ENCODE data around the gene HFE. TPM values are rescaled to one million over a fixed set of nuclear protein-coding genes. Genes with fewer than 3 reads are reported as not detected.

Gene HFE
- total RNA-seq, 6 donors from 2014 or later: 3.8 to 26.2 (median 8.5) TPM

- TF ChIP-seq CTCF (IDR thresholded peaks at IDR 0.05) (no peak), POLR2A (IDR thresholded peaks at IDR 0.05) (no peak), EP300 (IDR thresholded peaks at IDR 0.05) (no peak), POLR2AphosphoS5 (IDR thresholded peaks at IDR 0.05) (no peak)
- H3K27ac ChIP-seq: peak overlapping the region; percentile 92 to 96 (median 94)
- no peak for DNase-seq
Measured at GRCh38 chr6:26053992-26054780, 33.0 kb upstream of the HFE start.

DNA sequence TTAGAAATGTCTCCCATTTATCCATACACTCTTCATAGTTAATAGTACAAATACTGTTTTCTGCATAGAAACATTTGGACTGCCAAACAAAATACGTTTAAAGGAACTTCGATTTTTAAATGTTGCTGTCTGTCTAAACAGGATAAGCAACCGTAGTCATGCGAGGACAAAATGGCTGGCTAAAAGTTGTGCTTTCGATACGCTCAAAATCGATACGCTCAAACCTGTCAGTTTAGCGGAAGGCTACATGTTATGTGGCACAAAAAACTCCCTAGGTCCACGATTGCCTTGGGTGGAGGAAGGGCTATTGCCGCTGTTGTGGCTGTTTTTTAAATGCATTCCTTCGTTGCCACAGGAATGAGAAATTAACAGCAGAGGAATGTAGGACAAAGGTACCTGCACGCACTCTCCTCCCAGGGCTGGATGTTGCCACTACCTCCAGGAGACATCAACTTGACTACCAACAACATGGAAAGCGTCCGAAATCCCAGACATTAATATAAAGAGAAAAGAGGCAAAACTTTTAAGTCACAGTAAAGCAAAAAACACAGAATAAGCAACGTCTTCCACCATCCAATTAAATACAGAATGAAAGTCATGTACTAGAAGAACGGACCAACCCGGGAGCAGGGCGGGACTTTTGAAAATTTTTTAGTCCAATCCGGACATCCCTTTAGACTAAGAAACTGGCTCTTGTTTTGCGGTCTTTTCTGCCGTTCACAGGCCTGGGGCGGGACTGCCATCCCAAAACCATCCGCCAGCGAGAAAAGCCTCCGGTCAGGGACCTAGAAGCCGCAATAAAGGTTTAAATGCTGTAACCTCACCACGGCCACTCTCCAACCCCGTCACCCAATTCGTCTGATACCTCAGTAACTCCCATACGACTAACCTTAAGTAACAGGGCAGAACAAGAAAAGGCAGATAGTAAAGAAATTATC, 32.2 kb upstream of the HFE start:
- TF ChIP-seq CTCF (IDR thresholded peaks at IDR 0.05): peak in 5 of 6 experiments; percentile 34 to 43 (median 38)
- peak in 1 of 4 donors; percentile 45 for TF ChIP-seq EP300 (IDR thresholded peaks at IDR 0.05)
- TF ChIP-seq POLR2A (IDR thresholded peaks at IDR 0.05): peak in 3 of 4 donors; percentile 26 to 60 (median 33)
- peak; percentile 46 to 58 for TF ChIP-seq POLR2AphosphoS5 (IDR thresholded peaks at IDR 0.05)
- H3K27ac ChIP-seq: peak overlapping the region; percentile 92 to 96 (median 94)
- H3K4me1 ChIP-seq: peaks cover 0 to 15% (median 8%) of the 10 kb centered on the region in 4 donors
- 0% methylated on average over 31 of the region's 31 CpGs for WGBS, 2 donors
- H3K4me3 ChIP-seq: peak overlapping the region; percentile 61 to 72 (median 70)
- no peaks in the 10 kb centered on the region for H3K9me3 ChIP-seq
- no peaks in the 10 kb centered on the region for H3K36me3 ChIP-seq
- no peaks in the 10 kb centered on the region for H3K27me3 ChIP-seq
- ATAC-seq (ENCODE audit: low FRiP score in 2 of 2) (peak; percentile 93 to 94), DNase-seq (peak in 1 of 2 donors; percentile 95)

More at GRCh38 chr6:26053992-26054780, 33.0 kb upstream of the HFE start:
- Histone ChIP-seq H3K4me1 (peaks cover 0 to 15% (median 8%) of the 10 kb centered on the region in 4 donors), H3K27me3 (no peaks in the 10 kb centered on the region), H3K4me3 (peak overlapping the region; percentile 61 to 72 (median 70)), H3K9me3 (no peaks in the 10 kb centered on the region), H3K36me3 (no peaks in the 10 kb centered on the region)
- no peak for ATAC-seq (ENCODE audit: low FRiP score in 2 of 2)
- WGBS, 2 donors: 8 to 13% methylated on average over 8 of the region's 8 CpGs

- WGBS, 2 donors: 0% methylated on average over 23 to 51 of the region's 51 CpGs
- Histone ChIP-seq H3K9me3 (no peaks in the 10 kb centered on the region), H3K27ac (peak overlapping the region; percentile 92 to 96 (median 94)), H3K4me3 (peak overlapping the region; percentile 61 to 72 (median 70)), H3K4me1 (peaks cover 0 to 15% (median 8%) of the 10 kb centered on the region in 4 donors), H3K36me3 (no peaks in the 10 kb centered on the region), H3K27me3 (no peaks in the 10 kb centered on the region)
- TF ChIP-seq EP300 (IDR thresholded peaks at IDR 0.05): peak in 1 of 4 donors; percentile 88
- TF ChIP-seq POLR2AphosphoS5 (IDR thresholded peaks at IDR 0.05): peak; percentile 100
- peak in 2 of 6 experiments; percentile 2 to 10 for TF ChIP-seq CTCF (IDR thresholded peaks at IDR 0.05)
- peak; percentile 94 to 100 (median 98) for TF ChIP-seq POLR2A (IDR thresholded peaks at IDR 0.05)
- ATAC-seq (ENCODE audit: low FRiP score in 2 of 2): peak; percentile 95 to 97
- peak; percentile 94 to 95 for DNase-seq
Measured at GRCh38 chr6:26055719-26056582, 31.3 kb upstream of the HFE start.
